ENCODE data around the gene GTF3C5.

DNA sequence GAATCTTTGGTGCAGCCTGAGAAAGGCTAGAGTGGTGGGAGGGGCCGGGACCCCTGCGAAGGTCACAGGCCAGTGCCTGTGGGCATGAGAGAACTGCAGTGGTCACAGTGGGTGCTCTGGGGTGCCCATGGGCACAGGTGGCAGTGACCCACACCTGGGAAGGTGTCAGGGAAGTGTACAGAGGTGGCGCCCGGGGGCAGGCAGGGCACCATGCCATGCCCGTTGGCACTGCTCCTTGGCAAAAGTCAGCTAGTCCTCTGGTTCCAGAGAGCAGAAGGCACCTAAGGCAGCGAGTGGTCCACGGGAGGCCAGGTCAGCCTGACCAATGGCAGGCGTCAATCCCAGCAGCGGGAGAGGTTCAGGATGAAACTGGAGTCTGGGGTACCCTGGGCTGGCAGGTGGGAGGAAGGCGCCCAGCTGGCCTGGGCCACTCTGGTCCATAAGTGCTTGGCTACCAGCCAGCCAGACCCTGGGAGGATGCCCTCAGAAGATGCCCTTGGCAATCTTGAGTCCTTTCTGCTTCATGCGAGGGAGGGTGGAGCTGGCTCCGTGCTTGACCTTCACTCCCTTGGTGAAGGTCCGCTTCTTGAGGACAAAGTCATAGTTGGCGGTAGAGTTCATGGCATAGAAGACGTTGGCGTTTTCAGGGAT is 67.4 kb downstream of the GTF3C5 start:
- TF ChIP-seq, protein P1, sequence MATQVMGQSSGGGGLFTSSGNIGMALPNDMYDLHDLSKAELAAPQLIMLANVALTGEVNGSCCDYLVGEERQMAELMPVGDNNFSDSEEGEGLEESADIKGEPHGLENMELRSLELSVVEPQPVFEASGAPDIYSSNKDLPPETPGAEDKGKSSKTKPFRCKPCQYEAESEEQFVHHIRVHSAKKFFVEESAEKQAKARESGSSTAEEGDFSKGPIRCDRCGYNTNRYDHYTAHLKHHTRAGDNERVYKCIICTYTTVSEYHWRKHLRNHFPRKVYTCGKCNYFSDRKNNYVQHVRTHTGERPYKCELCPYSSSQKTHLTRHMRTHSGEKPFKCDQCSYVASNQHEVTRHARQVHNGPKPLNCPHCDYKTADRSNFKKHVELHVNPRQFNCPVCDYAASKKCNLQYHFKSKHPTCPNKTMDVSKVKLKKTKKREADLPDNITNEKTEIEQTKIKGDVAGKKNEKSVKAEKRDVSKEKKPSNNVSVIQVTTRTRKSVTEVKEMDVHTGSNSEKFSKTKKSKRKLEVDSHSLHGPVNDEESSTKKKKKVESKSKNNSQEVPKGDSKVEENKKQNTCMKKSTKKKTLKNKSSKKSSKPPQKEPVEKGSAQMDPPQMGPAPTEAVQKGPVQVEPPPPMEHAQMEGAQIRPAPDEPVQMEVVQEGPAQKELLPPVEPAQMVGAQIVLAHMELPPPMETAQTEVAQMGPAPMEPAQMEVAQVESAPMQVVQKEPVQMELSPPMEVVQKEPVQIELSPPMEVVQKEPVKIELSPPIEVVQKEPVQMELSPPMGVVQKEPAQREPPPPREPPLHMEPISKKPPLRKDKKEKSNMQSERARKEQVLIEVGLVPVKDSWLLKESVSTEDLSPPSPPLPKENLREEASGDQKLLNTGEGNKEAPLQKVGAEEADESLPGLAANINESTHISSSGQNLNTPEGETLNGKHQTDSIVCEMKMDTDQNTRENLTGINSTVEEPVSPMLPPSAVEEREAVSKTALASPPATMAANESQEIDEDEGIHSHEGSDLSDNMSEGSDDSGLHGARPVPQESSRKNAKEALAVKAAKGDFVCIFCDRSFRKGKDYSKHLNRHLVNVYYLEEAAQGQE (IDR thresholded peaks at IDR 0.05; ENCODE audit: insufficient read depth in 1 of 2, low read depth in 2 of 2, low read length in 2 of 2): no peak
- no peak for TF ChIP-seq SIN3A (IDR thresholded peaks at IDR 0.05; ENCODE audit: borderline replicate concordance, insufficient read depth, low read length)
- TF ChIP-seq POLR2AphosphoS5 (IDR thresholded peaks at IDR 0.05; ENCODE audit: low read depth, low read length): no peak
- TF ChIP-seq TAF1 (IDR thresholded peaks at IDR 0.05; ENCODE audit: borderline replicate concordance, insufficient read depth, low read length): no peak
- no peak for TF ChIP-seq FOXP2 (optimal IDR thresholded peaks at IDR 0.05; ENCODE audit: borderline replicate concordance, extremely low read depth, extremely low read length, insufficient read depth)

All from PFSK-1 (cell line).